Activated CD4-positive, alpha-beta T cell treated with anti-CD3 and anti-CD28 coated beads, Interleukin-10, Interleukin-2, amounts not matched to agents 100 ng/mL and 50 ng/mL, durations not matched to agents 16 hours and 8 hours (primary cell): ENCODE data around the gene AURKAIP1.
"Not testable (repeated sequence)": the region's sequence is repeated elsewhere in the genome, so short reads cannot be mapped to it uniquely, and the experiment has no call there.

Experiments used
- DNase-seq: peaks from one replicate; pipeline ENCODE4 v3.0.0-alpha.2; 2020

Gene AURKAIP1

DNA sequence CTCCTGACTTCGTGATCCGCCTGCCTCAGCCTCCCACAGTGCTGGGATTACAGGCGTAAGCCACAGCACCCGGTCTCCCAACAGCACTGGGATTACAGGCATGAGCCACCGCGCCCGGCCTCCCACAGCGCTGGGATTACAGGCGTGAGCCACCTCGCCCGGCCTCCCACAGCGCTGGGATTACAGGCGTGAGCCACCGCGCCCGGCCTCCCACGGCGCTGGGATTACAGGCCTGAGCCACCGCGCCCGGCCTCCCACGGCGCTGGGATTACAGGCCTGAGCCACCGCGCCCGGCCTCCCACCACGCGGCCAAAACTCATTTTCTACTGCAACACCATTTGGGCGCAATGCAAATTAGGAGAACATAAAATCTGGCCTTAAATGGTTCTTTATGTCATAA lies 10.3 kb upstream of the AURKAIP1 start:
- not testable (repeated sequence) for DNase-seq

DNA sequence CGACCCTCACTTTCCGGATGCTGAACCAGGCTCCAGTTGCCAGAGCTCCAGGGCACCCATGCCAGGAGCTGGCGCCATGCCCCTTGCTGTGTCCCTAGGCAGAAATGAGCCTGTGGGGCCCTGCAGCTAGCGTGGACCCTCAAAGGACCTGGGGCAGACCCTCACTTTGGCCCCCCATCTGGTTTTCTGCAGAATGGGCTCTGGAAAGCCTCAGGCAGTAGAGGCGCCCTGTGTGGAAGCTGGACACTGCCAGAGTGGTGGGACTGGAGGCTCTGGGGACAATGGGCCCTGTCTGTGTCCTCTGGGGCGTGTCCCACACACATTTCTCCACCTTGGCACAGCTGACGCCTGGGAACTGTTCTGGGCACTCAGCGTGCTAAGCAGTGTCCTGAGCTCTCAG lies 6.3 kb upstream of the AURKAIP1 start:
- DNase-seq: no peak

DNA sequence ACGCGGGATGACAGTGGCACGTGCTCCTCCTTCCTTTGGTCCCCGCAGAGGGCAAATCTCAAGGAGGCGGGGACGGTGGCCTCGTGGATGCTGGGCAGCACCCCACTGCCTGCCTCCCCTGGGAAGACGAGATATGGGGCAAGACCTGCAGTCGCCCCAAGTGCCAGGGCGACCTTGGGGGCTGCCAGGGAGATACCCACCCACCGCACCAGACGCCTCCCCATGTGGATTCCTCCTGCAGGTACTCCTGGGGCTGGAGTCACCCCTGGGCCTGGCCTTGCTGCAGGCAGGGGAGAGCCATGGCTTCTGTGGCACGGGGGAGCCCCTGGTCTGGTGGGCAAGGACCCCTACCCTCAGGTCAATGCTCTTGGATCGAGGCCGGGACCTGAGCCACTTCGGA lies 5.9 kb upstream of the AURKAIP1 start:
- DNase-seq: no peak

DNA sequence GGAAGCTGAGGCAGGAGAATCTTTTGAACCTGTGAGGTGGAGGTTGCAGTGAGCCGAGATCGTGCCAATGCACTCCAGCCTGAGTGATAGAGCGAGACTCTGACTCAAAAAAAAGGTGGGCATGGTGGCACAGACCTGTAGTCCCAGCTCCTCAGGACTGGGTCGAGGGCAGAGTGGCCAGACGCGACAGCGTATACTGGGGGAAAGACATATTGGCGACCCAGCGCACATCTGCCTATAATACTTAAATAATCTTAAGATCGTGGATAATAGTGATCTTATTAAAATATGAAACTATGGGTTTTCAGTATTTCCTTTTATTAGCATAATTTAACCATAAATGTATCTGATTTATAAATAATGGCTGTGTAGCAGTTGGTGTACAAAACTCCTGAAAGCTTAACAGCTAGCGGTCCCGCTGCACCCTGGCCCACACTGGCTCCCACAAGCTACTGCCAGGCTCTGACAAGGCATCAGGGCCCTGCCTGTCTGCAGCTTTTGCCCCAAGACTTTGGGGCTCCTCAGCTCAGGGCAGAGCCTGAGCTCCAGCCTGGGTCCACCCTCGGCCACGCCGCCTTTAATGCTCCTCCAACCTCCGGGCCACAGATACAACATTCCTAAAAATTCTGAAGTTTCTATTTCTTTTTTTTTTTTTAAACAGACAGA lies 2.7 kb upstream of the AURKAIP1 start:
- DNase-seq: no peak

DNA sequence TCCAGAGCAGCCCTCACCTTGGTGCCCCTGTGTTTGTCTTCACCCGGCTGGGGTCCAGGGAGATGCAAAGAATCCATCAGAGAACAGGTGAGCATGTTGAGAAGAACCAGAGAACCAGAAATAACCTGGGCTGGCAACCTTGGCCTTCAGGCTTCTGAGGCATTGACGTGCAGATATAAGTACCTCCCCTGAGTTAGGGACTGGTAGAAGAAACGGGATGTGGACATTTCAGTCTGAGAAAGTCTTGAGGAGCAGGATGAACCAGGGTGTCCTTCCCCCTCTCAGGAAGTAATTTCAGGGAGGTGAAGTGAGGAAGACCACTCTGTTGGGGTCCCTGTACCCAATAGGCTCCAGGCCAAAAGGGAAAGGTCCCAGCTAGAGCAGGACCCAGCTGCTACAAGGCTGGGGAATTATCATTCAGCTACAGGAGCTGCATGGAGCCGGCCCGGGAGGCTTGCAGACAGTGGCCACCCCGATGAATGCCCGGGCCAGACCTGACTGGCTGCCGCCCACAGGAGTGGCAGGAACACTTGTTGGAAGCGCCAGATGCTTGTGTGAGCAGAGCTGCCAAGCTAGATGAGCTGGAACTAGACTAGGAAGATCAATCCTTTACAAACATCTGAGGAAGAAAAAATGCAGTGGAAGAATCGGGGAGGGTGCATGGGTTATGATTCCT lies 1.7 kb upstream of the AURKAIP1 start:
- DNase-seq: no peak

DNA sequence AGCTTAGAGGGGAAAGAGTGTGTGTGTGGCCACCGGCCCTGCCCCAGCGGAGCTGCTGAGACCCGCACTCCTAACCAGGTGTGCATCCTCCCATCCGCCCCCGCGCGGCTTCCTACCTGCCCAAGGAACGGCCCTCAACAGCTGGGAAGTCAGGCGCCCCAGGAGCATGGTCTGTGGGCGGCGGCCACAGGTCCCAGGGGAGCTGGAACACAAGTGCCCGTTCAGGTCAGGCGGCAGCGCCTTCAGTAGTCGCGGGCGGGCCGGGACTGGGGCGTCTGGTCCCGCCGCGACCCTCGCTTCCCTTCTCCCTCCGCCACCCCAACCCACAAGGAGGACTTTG lies 448 bp downstream of the AURKAIP1 start:
- no peak for DNase-seq

DNA sequence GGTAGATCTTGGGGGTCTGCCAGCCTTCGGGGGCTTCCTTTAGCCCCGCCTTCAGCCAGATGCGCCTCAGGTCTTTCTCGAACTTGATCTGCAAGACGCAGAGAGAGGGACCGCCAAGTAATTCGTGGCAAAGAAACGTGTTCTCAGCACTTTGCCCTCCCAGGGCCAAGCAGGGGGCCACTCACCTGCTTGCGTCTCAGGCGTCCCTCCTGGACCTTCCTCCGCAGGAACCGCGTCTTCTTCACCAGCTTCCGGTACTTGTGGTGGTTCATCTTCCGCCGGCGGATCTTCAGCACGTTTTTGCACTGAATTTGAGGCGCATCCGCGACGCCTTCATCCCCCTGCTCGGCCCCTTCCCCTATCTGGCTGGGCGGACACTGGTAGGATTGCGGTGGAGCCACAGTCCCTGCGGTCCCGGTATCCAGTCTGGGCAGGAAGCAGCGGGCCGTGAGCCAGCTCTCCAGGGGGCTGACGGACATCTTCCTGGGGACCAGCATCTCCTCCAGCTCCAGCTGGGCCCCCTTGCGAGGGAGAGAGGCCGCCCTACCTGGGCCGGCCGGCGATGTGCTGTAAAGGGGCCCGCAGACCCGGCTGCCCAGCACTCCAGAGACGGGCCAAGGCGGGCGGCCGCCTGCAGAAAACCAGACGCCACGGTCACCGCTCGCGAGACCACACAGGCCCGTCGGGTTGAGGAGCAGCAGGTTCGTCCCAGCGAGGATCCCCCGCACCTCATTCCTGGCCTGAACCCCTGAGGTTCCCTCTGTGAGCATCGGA lies 1.0 kb downstream of the AURKAIP1 start:
- no peak for DNase-seq

DNA sequence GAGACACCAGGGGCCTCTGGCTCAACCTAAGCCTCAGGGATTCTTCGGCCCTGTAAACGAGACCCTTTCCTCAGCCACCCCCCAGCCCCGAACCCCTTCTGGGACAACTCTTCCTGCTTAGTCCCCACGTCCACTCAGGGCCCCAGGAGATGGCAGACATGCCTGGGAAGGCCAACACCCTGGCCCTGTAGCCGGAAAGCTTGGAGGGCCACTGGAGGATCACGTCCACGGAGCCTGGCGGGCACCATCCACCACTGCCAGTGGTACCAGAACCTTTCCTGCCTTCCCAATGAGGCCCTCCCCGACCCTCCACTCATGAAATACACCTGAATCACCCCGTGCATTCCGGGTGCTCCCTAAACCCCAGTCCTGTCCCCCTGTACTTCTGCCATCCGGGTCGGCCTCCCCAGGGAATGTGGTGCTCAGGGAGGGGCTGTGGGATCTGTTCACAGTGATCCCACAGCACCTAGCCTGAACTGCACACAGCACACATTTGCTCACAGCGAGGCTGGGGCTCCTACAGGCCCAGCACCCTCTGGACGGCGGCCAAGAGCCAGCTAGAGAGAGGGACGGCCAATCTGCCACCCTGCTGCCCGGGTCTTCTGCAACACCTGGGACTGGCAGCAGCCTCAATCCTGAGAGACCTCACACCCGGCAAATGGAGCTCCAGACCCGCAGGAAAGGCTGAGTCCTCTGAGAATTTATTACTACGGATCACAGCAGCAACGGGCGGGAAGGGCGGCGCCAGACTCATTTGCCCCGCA lies 1.8 kb downstream of the AURKAIP1 start:
- no peak for DNase-seq

DNA sequence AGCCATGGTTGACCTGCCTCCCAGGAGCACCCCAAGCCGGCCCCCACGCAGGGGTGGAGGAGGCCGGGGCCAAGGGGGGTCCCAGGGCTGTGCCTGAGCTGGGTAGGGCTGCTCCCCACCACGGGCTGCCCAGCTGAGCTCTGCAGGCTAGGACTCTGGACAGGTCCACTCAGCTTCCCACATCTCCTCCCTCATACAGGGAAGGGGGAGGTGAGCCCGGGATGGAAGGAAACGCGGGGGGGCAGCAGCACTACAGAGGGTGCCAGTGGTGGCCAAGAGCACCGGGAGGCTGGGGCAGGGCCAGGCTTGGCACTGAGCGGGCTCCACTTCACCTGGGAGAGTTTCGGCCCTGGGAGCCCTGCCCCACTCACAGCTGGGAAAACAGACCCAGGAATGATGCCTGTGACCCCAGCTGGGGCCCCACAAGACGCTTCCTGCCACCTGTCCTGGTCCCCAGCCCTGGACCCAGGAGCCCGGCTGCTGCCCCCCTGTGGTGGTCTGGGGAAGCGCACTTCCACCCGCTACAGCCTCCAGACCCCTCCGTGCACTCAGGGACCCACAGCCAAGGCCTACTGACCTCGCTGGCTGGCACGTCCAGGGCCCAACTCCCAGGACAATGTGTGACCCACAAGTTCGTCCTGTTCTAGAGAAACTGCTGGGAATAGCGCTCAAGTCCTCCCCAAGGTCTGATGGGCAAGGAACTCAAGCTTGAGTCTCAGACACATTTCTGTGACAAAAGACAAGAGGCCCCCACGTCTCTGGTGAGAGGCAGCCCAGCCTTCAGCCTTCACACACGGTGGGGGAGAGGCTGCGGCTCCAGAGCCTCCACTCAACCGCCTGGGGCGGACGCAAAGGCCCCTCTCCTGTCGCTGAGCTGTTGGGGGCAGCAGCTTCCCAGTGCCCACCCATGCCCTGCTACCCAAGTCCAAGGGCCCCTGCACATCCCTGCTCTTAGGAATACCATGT lies 3.0 kb downstream of the AURKAIP1 start:
- peak; percentile 81 for DNase-seq

DNA sequence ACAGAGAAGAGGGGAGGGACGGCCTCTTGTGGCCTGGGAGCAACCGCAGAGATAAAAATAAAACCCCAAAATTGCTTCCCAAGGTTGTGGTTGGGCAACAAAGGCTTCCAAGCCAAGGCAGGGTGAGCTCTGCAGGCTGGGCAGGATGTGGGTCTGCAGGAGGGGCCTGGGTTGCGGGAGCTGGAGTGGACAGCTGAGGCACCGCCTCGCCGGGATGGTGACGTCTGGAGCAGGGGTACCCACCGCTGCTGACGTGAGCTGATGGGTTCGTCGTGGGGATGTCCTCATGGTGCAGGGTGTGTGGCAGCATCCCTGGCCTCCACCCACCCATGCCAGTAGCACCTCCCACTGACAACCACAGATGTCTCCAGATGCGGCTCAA lies 3.7 kb downstream of the AURKAIP1 start:
- peak; percentile 61 for DNase-seq

DNA sequence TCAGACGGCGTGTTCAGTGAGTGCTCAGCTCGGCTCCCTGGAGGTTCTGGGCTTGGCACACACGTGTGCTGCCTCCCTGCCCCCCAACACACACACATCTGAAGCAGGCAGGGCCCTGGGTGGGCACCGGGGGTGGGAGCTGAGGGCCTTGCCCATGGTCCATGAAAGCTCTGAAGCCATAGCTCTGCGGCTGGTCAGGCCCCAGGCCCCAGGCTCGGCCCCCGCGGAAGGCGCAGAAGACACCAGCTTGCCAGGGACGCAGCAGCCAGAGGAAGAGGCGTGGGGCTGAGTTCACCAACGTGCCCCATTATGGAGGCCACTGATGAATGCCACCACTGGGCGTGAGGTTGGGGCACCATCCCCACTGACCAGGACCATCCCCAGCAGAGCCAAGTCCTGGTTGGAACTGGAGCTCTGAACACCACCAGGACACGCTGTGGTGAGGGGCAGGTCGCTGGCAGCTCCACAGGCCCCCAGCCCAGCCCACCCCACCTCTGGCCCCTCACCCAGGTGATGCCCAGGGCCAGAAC lies 4.2 kb downstream of the AURKAIP1 start:
- no peak for DNase-seq

DNA sequence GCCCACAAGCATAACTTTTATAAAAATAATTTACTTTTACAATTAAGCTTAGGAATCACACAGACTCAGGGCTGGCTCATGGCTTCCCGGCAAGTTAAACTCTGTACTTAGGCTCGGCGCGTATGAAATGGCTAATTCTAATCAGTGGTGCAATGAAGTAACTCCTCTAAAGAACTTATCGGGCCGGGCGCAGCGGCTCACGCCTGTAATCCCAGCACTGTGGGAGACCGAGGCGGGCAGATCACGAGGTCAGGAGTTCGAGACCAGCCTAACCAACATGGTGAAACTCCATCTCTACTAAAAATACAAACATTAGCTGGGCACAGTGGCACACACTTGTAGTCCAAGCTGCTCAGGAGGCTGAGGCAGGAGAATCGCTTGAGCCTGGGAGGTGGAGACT lies 4.9 kb downstream of the AURKAIP1 start:
- DNase-seq: not testable (repeated sequence)

DNA sequence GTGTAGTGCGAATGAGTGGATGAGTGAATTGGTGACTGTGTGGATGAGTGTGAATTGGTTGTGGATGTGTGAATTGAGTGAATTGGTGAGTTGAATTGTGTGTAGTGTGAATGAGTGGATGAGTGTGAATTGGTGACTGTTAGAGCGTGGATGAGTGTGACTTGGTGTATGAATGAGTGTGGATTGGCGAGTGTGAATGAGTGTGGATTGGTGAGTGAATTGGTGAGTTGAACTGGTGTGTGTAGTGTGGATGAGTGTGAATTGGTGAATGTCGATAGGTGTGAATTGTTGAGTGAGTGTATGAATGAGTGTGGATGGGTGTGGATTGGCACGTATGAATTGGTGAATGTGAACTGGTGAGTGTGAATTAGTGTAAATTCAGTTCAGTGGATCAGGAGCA lies 7.7 kb downstream of the AURKAIP1 start:
- DNase-seq: no peak

DNA sequence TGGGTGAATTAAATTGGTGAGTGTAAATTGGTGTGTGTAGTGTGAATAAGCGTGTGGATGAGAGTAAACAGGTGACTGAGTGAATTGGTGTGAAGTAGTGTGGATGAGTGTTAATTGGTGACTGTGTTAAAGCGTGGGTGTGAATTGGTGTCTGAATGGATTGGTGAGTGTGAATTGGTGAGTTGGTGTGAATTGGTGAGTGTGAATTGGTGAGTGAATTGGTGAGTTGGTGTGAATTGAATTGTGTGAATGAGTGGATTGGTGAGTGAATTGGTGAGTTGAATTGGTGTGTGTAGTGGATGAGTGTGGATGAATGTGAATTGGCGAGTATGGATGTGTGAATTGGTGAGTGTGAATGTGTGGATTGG lies 8.3 kb downstream of the AURKAIP1 start:
- no peak for DNase-seq

DNA sequence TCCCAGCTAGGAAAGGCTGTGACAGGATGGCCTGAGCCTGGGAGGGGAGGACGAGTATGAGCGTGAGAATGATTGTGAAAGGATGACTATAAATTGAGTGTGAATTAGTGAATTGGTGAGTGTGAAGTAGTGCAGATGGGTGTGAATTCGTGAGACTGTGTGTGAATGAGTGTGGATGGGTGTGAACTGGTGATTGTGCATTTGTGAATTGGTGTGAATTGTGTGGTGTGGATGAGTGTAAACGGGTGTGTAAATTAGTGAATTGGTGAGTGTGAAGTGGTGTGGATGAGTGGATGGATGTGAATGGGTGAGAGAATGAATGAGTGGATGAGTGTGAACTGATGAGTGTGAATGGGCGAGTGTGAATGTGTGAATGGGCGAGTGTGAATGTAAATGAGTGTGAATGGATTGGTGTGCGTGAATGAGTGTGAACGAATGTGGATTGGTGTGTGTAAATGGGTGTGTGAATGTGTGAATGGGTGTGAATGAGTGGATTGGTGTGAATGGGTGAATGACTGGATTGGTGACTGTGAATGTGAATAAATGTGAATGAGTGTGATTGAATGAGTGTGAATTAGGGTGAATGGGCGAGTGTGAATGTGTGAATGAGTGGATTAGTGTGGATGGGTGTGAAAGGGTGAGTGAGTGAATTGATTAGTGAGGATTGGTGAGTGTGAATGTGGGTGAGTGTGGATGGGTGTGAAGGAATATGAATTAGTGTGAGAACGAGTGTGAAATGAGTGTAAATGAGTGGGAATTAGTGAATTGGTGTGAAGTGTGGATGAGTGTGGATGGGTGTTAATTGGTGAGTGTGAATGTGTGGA lies 8.9 kb downstream of the AURKAIP1 start:
- DNase-seq: no peak

DNA sequence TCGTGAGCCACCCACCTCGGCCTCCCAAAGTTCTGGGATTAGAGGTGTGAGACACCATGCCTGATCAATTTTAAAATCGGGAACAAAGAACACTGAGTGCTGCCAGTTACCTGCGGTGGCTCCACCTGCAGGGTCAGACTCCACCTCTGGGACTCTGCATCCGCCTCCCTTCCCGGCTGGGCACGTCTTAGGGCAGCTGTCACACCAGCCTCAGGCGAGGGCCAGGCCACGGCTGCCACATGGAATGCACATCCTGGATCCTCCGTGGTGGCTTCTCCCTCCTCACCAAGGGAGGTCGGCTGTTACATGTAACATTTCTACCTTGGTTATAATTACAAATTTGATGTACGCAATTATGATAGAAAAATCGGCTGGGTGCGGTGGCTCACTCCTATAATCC lies 10.7 kb downstream of the AURKAIP1 start:
- no peak for DNase-seq

DNA sequence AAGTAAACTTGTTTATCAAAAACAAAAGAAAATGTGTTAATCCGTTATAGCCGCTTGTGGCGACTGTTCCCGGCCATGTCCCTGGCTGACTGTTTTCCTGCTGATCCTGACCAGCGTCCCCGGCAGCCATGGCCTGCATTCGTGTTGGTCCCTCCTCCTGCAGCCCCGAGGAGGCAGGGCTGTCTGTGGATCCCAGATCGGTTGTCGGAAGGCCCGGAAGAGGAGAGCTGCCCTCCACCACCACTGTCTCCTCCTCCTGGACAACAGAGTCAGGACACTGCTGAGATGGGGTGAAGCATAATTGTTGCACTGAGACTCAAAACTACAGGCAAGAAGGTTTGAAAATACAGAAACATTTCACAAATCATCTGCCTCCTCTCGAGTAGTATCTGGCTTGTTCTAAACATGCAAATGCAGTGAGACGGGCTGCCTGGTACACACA lies 13.0 kb downstream of the AURKAIP1 start:
- no peak for DNase-seq

DNA sequence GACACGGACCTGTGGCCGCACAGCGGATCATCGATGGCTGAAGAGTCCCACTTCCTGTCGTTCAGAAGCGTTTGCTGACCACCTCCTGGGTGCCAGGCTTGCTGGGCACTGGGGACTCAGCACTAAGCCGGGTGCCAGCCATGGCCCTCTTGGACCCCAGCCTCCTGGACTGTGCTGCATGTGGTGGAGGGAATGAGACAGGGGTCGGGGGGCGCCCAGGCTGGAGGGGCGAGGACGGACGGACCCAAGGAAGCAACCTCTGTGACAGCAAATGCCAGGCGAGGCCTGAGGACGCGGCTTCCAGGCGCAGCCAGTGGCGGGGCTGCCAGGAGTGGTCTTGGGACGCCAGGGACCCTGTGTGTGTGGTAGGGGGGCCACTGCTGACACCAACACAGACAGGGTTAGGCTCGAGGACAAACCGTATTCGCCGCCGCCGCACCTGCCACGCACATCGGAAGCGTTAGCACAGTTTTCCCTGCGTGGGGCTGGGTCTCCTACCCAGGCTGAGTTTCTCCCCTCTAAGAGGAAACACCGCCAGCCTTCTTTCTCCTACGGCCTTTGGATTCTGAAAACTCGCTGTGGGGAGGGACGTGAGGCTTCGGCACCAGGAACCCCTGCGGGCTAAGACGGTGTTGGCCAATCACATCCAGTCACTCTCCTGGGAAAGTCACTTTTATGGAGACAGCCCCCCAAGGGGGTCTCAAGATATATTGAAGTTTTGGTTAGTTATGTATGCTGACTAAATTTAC lies 13.6 kb downstream of the AURKAIP1 start:
- no peak for DNase-seq

DNA sequence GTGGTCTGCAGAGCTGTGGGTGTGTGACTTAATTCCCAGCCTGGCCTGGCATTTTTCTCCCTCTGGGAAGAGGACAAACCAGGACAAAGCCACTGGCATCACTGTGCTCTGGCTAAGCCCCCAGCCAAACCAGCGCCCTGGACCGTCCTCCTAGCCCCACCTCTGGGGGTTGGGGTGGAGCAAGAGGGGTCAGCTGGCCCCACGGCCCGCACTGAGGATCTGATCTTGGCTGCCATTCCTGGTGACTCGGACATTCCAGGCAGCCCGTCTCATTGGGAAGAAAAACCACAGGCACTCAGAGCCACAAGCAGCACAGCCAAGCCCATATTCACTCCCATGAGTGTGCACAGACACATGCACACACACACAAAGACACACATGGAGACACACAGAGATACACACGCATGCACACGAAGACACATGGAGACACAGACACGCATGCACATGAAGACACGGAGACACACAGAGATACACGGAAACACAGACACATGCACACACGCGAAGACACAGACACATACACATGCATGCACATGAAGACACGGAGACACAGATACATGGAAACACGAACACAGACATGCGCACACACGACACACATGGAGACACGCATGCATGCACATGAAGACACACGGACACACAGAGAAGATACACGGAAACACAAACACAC lies 14.4 kb downstream of the AURKAIP1 start:
- DNase-seq: no peak
